ENCODE results near the gene KCNMA1.

Gene KCNMA1

DNA sequence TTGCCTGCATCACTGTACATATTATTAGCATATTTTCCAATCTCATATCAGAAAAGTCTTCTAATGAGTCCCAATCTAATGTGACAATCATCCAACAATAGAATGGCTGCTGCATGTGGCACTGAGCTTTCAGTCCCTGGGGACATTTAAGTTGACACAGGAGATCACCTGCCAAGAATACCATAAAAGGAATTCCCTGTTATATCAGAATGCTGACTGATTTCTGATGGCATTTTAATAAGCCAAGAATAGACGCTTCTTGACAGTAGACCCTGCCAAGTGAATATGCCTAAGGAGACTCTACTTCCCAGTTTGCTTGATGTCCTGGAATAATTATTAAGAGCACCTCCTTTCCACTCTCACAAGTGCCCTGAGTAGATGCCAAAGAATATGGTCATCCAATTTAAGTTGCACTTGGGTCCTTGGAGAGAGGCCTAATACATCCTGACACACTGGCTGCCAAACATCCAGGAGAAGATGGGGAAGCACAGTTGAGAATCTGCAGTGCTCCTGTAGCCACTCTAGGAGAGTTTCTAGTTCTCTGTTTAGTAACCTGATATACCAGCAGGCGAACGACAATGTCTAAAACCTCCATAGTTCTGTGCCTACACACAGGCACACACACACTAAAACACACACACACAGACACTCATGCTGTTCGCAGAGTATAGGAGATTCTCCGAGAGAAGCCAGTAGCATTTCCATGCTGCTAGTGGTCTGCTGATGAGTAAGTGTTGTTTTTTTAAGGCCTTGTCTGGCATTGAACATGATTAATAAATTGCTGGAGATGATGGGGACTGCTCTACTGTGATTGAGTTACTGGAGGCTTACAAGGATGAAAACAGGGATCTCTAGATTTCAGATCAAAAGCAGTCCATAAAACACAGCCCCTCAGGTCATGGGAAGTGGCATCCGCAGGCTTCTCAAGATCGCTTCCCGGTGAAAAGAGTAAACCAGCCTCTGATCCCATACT, 369.6 kb downstream of the KCNMA1 start:
- no peak for DNase-seq (ENCODE audit: low read depth)

DNA sequence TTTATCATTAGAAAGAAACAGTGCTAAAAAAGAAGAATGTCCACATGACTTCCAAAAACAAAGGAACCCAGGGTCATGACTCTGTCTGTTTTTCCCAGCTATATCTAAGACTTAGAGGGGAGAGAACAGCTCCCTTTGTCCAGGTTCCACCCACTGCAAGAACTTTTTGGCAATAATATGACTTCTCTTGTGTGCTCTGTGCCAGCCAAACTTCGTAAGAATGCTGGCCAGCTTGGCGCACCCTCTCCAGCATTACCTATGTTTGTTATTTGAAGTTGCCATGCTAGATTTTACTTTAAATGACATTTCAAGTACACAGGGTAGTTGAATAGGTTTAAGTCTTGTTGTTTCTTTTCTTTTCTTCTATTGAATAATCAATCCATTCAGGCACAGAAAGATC, 371.4 kb downstream of the KCNMA1 start:
- no peak for DNase-seq (ENCODE audit: low read depth)

DNA sequence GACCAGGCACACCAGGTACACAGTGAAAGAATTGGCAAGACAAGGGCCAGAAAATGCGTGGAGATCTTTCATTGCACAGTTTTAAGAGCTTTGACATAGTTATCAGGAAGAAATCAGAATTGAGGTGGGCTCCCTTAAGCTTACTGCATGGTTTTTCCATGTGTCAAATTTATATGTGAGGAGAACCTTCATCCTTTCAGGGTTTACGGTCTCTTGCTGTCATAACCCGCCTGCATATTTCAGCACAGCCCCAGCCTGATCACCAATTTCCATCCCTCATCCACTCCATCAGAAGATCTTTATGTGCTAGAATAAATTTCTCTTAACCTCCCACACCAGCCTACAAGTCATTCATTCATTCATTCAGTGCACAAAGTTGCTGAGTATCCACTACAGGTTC, 373.1 kb downstream of the KCNMA1 start:
- DNase-seq (ENCODE audit: low read depth) = no peak

DNA sequence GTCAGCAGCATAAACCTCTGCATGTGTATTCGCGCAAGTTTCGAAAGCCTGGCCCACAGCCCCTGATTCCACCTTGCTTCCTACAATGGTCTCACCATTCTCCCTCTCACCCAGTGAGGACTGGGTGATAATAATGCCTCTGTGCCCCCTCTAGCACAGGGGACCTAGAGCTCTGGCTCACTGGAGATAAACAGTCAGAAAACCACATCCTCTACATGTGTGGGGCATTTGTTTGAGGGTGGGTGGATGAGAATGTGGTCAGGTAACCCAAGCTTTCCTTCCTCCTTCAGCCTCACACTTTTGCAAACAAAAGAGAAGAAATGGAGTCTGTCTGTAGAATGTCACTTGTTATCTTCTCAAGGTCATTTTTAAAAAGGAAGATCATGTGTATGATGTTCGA, 373.5 kb downstream of the KCNMA1 start:
- DNase-seq (ENCODE audit: low read depth) = no peak

DNA sequence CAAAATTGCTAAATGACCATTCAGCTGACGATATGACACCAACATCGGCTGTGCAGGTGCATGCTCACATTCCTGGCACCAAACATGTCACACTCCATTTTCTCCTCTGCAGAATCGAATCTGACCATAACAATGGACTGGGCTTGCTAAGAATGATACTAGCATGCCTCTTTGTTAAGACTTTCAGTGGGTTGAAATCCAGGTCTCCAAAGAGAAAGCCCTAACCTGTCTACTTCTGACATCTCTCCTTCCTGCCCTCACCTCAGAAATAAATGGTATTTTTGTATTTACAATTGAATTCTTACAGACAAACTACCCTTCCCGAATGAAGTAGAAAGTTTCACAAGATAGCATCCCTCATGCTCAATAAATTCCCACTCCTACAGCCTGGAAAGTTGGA, 373.9 kb downstream of the KCNMA1 start:
- DNase-seq (ENCODE audit: low read depth) = no peak

DNA sequence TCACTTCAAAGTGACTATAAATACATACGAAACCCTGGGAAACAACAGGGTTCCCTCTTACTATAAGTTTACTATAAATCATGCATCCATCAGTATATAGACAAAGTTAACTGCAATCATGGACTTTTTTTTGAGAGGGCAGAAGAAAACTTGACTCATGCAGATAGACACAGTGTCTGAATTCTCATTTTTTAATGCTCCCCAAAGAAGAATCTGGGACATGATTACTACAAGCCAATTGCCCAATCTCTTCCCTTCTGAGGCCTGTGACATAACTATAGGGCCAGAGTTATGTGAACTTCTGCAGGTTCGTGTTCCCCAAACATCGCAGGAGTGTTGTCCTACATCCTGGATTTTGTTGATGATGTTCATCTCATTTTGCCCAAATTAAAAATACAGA, 376.5 kb downstream of the KCNMA1 start:
- no peak for DNase-seq (ENCODE audit: low read depth)

DNA sequence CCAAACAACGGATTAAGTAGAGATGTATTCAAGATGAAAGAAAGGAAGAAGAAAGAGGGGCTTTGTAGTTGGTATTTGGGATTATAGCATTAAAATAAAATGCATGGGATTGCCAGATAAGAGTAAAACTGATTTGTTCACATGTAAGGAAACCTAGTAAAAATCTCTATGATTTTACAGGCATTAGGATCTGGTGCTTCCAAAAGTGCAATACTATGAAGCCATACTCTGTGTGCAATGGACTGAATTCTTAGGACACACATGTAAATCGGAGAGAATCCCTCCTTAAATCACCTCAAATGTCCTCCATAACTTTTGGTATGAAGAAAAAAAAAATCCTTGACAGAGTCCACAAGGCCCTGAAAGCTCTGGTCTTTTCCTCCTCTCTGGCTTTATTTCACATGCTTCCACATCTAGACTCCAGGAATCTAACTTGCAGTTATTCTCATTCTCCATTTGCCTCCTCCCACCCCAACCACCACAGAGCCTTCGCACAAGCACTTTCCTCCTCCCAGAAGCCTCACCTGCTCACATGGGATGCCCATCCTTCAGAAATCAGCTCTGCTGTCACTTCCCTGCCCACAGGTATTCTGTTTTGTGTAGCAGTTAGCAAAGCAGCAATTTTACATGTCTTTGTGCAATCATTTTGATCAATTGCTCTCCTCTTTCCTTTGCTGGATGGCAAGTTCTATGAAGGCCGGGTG, 378.3 kb downstream of the KCNMA1 start:
- no peak for DNase-seq (ENCODE audit: low read depth)

DNA sequence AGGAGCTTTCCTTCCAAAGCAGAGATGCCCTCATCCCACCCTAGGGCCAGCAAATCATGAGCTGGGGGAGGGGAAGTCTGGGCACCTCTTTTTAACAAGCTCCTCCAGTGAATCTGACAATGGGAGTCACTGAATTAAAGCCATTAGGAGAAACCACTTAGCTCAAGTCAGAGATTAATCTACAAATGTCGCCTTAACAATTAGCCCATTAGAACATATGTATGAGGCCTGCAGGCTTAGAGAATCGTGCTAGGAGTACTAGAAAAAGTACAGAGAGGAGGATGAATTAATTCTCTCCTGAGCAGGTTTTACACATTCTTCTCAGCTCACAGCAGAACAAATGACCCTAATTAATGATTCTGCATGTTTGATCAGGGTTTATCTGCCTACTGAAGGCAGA, 381.3 kb downstream of the KCNMA1 start:
- no peak for DNase-seq (ENCODE audit: low read depth)

DNA sequence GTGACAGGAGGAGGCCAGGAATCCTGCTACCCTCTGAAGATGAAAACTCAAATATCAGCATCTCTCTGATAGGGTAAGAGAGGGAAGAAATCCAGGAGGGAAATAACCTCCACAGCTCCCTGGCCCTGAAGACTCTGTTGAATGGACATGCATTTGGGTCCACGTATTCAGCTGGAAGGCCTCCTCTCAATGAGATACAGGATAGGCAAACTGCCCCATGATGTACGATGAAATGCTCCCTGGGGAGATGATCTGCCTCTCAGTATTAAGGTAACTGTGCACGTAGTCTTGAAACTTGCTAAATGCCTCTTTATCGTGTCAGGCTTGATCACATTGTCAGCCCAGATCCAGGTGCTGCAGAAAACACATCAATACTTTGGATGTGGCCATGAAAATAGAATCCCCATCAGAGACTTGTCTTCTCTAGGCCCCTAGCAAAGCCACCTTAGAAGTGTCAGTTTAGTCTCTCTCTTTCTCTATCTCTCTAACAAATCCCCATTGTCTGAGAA, 384.0 kb downstream of the KCNMA1 start:
- DNase-seq (ENCODE audit: low read depth) = no peak

DNA sequence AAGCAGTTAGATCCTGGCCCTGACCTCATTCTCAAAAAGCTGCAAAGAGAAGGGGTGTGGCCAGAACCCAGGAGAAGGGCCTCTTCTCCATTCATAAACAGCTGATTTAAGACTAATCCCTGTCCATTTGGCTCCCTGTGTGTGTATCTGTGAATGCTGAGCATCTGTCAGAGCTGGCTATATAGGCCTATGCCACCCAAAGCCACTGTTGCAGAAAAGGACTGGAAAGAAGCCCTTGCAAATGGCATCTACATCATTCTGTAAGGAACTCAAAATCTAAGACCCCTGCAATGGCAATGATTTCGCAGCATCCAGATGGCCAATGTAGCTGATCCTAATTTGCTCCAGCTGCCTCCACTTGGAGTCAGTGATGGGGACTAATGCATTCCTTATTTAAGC, 384.5 kb downstream of the KCNMA1 start:
- no peak for DNase-seq (ENCODE audit: low read depth)

DNA sequence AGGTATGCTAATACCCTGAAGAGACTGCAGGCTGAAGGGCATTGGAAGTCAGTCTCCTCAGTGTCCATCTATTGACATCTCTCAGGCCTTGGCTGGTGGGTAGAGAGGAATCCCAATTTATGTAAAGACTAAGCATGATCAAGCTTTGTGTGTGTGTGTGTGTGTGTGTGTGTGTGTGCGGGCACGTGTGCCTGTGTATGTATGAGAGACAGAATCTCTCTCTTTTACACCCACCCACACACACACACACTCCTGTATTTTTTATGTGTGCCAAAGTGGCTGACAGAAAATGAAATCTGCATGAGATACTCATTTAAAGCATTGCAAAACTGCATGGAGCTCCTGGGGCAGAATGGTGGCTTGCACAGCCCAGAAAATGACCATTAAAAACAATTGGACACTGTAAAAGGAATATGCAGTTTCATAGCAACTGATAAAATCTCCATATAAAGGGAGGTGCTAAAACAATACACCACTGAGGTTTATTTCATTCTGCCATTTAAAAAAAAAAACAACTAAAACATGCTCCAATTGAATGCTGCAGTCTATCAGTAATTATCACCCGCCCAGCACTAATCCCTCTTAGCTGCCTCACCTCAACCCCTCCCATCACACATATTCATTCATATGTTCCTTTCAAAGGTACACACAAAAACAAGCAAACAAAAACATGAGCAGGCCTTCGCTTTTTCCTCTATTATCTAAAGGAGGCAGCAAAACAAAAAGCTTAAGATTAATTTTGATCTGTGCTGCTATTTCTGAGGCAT, 385.0 kb downstream of the KCNMA1 start:
- DNase-seq (ENCODE audit: low read depth) = no peak

DNA sequence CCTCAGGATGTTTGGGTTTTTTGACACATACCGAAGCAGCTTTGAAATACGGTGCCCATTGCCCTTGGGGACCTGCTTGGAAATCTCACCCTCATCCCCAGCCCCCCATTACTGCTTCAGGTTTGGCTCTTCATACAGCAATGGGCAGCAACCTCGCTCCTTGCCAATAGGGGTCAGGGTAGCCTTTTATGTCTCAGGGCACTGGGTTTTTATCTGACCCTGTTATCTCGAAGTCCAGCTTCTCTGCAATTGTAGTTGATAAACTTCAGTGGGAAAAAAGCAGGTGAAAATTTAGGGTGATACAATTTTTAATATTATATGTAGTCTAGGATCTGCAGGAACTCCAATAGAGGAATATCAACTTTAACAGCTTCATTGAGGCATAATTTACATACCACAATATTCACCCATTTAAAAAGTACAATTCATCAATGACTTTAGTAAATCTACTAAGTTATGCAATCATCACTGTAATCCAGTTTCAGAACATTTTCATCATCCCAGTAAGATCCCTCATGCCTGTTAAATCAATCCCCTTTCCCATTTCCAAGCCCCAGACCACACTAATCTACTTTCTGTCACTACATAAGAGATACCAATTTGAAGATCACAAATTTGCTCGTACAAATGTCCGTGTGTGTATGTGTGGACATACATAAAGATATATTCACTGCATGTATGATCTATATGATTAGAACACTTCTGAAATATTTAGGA, 386.2 kb downstream of the KCNMA1 start:
- no peak for DNase-seq (ENCODE audit: low read depth)

DNA sequence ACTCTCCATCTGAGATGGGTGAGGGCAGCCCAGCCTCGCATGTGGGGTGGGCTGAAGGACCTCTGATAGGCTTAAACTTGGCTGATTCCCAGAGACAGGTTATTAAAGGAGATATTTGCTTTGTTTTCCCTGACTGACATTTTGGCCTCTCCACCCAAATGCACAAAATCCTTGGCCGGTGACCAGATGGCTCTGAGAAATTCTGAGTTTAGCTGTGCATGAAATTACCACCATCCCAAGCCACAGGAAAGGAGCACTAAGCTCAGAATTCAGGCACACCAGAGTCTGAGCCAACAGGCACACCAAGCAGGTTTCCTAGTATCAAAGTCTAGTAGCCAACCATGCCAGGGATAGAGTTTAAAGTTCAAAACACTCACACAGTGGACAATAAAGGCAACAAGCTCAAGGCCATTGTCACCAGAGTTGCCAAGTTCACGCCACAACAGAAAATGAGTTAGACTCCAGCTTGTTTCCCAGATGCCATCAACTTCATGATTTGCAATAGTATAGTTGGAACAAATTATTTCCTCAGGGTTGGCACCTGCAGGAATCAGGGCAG, 387.6 kb downstream of the KCNMA1 start:
- no peak for DNase-seq (ENCODE audit: low read depth)

DNA sequence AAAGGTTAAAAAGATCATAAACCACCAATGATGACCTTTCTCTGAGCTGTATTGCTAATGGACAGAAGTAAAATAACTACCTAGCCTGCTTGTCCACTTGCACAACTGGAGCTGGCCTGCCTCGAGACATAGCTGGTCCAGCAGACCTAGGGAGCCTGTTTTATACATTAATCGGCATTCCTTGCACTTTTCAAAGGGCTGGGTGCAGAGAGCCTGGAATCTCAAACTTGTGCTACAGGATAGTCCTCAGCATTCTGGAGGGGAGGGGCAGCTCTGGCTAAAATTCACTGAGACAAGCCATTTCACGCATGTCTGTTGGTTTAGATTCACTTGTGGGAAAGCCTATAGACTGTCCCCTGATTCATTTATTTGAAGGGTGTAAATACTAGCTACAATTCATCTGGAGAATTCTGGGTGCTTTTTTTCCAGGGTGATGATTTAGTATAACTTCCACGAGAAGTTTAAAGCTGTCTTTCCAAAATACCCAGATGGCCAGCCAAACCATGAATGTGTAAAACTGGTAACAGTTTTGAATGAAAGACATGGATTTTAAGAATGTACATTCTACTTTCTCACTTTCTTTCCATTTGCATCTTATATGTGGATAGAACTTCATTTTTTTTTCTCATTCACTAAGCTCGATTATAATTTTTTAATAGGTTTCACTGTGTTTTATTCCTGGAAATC, 389.4 kb downstream of the KCNMA1 start:
- no peak for DNase-seq (ENCODE audit: low read depth)

DNA sequence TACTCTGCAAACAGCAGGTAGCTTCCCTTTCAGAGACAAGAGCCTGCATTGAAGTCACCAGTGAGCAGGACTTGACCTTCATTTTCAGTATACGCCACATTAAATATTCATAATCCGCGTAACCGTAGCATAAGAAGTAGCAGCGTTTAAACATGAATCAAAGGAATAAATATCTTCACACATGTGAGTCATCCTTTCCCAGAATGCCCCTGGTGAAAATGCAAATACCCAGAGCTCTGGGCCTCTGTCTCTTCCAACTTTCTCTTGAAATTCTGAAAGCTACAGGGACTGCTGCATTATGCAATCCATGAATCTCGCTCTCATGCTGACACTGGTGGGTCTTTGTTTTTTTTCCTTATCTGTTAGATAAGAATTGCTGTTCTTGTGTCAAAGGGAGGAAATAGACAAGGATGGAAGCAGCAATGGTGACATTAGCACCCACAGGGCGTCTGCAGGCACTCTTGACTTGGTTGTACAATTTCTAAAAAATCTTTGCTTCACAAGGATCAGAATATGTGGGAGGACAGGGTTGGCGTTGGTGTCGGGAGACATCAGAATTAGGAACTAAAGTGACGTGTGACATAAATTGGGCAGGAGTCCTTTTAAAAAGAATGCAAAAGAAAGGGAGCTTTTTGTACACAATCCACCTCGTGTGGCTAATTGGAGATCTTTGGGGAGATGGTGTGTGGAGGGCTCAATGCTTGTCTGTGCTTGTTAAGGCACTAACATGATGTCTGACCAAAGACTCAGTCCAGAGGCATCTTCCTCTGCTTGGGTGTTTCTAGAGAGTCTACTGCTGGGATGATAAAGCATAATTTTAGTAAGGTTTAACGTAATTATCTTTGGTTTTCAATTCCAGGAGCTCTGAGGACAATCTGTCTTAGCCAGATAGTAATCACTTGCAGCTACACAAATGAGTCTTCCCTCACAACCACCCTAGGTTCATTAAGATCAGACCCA, 390.3 kb downstream of the KCNMA1 start:
- DNase-seq (ENCODE audit: low read depth) = no peak

DNA sequence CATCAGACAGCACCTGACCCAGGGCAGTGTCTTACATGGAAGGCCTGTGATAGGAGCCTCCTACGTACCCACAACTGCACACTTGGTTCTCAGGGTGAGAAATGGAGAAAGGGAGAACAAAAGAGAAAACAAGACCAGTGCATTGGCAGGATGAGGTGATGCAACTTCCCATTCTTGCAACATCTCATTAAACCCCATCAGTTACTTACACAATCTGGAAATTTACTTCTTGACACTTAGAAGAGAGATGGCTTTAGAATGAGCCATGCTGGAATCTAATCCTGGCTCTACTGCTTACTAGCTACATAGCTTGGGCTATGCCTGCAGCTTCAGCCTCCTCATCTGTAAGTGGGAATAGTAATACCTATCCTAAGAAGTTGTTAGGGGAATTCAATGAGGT, 391.7 kb downstream of the KCNMA1 start:
- no peak for DNase-seq (ENCODE audit: low read depth)

DNA sequence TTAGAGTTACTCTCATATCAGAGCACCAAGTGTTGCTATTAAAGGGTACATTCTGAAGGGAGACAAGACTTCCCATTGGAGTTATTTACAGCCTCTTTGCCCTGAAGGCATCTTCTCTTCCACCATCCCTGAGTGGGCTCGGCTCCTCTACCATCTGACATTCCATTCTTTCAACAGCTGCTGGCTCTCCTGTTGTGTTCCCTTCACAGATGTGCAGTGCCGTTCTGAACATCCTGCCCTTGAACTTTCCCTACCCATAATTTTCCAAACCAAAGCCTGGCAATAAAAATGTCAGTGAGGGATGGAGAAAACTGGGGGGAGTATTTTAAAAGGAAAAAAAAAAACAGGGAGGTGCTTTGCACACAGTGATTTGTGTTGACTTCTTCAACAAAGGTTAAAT, 392.9 kb downstream of the KCNMA1 start:
- no peak for DNase-seq (ENCODE audit: low read depth)

DNA sequence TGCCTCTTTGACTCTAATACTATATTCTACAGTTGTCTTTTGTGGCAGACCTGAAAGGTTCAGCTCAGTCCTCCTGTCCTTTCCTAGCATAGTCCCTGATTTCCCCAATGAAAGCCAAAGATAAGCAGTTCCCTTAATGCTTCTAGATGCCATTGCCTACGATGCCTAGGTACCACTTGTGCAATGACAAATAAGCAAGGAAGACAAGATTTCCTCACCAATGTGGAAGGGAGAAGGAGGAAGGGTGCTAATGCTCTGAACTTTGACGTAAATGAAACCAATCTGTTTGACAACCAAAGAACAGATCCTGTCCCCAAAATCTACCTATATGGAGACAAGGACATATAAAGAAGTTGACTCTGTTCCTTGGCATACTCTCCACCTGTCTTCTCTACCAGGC, 393.3 kb downstream of the KCNMA1 start:
- DNase-seq (ENCODE audit: low read depth) = no peak

DNA sequence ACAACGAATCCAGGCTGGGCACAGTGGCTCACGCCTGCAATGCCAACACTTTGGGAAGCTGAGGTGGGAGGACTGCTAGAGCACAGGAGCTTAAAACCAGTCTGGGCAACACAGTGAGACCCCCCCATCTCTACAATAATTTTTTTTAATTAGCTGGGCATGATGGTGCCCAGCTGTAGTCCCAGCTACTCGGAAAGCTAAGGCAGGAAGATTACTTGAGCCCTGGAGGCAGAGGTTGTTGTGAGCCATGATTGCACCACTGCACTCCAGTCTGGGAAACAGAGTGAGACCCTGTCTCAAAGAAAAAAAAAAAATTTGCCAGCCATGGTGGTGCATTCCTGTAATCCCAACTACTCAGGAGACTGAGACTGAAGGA, 396.3 kb downstream of the KCNMA1 start:
- no peak for DNase-seq (ENCODE audit: low read depth)

Data from GM04504 (cell line).